ENCODE measurements around the gene NUMA1.

The NUMA1 gene

DNA sequence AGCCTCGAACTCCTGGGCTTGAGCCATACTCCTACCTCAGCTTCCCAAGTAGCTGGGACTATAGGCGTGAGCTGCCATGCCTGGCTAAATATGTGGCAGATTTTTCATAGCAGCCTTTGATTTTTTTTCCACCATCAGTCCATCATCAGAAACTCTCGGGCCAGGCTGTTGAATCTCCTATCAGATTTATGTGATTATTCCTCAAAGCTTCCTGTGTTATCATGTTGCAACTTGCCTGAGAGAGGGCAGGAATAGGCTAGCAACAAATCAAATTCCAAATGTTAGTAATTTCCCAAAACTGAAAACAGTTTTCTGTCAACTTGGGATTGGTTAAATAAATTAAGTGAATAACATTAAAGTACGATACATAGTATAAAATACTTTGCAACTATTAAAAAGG, 3.7 kb upstream of the NUMA1 start:
- no peak for TF ChIP-seq CTCF (conservative IDR thresholded peaks at IDR 0.05; ENCODE audit: low read length)
- H3K4me3 ChIP-seq (ENCODE audit: low read length) = no peak overlapping the region
- no peak for DNase-seq (ENCODE audit: low read depth)

DNA sequence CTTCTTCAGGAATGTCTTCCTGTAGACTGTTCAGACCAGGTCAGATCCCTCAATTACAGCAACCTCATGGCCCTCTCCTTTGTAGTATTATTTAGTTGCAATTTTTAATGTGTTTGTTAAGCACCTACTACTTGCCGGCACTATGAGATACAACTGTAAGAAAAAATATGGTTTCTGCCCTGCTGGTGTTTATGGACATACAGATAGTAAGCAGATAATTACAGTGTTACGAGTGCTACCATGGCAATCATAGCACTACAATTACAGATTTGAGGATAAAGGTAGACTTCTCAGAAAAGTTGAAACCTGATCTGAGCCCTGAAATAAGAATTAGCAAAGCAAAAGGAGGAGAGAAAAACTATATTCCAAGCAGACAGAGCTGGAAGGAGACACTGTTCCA, 3.1 kb upstream of the NUMA1 start:
- DNase-seq (ENCODE audit: low read depth) = no peak
- TF ChIP-seq CTCF (conservative IDR thresholded peaks at IDR 0.05; ENCODE audit: low read length) = no peak
- no peak overlapping the region for H3K4me3 ChIP-seq (ENCODE audit: low read length)

DNA sequence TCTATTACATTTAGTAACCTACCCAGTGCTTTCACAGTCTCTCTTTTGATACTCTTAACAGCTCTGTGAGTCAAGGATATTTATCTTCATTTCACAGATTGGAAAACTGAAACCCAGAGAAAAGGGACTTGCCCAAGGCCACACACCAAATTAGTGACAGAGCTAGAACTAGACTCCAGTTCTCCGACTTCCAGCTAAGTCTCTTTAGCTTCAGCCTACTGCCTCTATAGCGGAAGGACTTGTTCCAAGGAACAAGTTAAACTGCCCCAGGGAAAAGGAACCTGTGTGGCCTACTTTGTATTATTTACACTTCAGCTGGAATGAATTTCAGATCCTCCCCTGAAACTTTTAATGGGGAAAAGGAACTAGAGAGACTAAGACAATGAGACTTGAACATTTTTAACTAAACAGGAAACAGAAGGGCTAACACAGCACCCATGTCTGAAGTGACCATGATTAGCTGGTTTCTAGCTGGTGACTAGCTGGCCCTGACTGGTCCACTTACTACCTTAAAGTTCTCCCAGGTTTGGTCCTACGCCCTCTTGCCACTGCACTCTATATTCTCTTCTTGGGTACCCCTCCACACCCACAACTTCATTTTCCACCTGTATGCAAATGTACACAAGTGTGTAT, 1.6 kb upstream of the NUMA1 start:
- TF ChIP-seq CTCF (conservative IDR thresholded peaks at IDR 0.05; ENCODE audit: low read length) = no peak
- DNase-seq (ENCODE audit: low read depth) = no peak
- H3K4me3 ChIP-seq (ENCODE audit: low read length) = no peak overlapping the region

DNA sequence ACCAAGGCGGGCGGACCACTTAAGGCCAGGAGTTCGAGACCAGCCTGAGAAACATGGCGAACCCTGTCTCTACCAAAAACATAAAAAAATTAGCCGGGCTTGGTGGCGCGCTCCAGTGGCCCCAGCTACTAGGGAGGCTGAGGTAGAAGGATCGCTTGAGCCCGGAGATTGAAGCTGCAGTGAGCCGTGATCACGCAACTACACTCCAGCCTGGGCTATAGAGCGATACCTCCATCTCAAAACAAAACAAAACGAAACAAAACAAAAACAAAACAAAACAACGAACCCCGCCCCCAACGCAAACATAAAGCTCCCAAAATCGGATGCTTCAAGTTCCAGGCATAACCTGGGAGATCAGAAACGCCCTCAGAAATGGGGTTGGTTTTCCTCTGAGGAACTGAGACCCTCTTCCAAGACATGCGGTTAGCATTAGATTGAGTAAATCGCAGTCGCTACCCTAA, 872 bp upstream of the NUMA1 start:
- no peak for TF ChIP-seq CTCF (conservative IDR thresholded peaks at IDR 0.05; ENCODE audit: low read length)
- DNase-seq (ENCODE audit: low read depth) = no peak
- H3K4me3 ChIP-seq (ENCODE audit: low read length) = peak overlapping the region; percentile 82

DNA sequence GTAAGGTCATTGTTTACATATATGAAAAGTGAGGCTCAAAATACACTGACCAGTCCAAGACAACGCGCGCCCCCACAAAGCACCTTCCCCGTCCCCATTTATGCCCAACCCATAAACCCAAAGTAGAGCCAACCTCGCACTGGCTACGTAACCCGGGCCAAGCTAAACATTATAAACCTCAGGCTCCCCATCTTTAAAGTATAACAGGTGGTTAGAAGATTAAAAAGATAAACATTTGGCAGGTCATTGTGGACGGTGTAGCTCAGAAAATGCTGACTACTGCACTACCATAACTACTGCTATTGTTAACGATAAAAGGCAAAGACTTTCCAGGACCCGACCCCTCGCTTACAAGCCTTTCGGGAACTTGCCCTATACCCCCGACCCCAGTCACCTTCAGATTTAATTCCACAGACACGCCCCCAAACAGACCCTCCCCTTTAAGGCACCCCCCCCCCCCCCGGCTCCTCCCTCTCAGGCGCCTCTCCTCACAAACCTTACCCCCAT, 470 bp downstream of the NUMA1 start:
- peak overlapping the region; percentile 82 for H3K4me3 ChIP-seq (ENCODE audit: low read length)
- DNase-seq (ENCODE audit: low read depth) = no peak
- no peak for TF ChIP-seq CTCF (conservative IDR thresholded peaks at IDR 0.05; ENCODE audit: low read length)

- peak; percentile 26 for DNase-seq (ENCODE audit: low read depth)
- H3K4me3 ChIP-seq (ENCODE audit: low read length) = no peak overlapping the region; the same call in 1 of the 2 replicates
- TF ChIP-seq CTCF (conservative IDR thresholded peaks at IDR 0.05; ENCODE audit: low read length) = no peak
Observed at GRCh38 chr11:72078477-72078876, 1.9 kb downstream of the NUMA1 start.

- TF ChIP-seq CTCF (conservative IDR thresholded peaks at IDR 0.05; ENCODE audit: low read length) = no peak
- no peak overlapping the region for H3K4me3 ChIP-seq (ENCODE audit: low read length)
- no peak for DNase-seq (ENCODE audit: low read depth)
Observed at GRCh38 chr11:72075756-72076155, 4.6 kb downstream of the NUMA1 start.

Data from AG10803 (cell line).